ENCODE measurements around the gene TAS2R4.
A peak's percentile ranks its signal among the peaks of the same experiment; 100 is the strongest.
"Not testable (repeated sequence)": the region's sequence is repeated elsewhere in the genome, so short reads cannot be mapped to it uniquely, and the experiment has no call there.

The TAS2R4 gene, protein sequence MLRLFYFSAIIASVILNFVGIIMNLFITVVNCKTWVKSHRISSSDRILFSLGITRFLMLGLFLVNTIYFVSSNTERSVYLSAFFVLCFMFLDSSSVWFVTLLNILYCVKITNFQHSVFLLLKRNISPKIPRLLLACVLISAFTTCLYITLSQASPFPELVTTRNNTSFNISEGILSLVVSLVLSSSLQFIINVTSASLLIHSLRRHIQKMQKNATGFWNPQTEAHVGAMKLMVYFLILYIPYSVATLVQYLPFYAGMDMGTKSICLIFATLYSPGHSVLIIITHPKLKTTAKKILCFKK

GRCh38 chr7:141776374-141776773 lies at the start of gene TAS2R4:
TAS2R4 (plus strand) TSS chr7:141776674; CDS start chr7:141778489, 1,815 bp downstream.
- no peak for DNase-seq

- DNase-seq: no peak
These were observed 47.5 kb upstream of the TAS2R4 start for GRCh38 chr7:141729020-141729419.

DNA sequence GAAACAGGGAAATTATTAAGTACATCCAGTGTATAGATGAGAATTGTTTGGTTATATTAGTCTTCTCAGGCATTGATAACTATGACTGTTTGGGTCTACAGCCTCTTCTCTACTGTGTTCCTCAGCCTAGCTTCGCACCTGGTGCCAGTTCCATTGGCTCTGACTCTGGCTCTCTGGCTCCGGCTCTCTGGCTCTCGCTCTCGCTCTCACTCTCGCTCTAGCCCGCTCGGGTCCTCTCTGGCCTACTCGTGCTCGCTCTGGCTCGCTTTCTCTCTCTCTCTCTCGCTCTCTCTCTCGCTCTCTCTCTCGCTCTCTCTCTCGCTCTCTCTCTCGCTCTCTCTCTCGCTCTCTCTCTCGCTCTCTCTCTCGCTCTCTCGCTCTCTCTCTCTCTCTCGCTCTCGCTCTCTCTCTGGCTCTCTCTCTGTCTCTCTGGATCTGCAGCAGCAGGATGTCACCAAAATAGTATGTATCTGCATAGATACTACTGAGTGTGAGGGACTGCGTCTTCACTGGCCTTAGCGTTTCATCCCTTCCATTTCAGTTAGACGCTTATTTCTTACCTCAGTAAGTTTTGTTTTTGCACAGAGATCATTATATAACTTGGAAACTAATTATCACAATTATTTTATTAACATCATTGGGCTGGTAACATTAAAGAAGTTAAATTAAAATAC lies 44.9 kb upstream of the TAS2R4 start:
- no peak for DNase-seq

GRCh38 chr7:141737118-141737835 lies 39.2 kb upstream of the TAS2R4 start:
- no peak for DNase-seq

- DNase-seq: peak; percentile 88
These were observed 38.5 kb upstream of the TAS2R4 start, which contains the start of gene SSBP1 for GRCh38 chr7:141737836-141738591. SSBP1 (plus strand) TSS chr7:141738358; CDS start chr7:141739167, 809 bp downstream.

GRCh38 chr7:141738592-141739013 lies 37.9 kb upstream of the TAS2R4 start:
- no peak for DNase-seq

GRCh38 chr7:141739250-141739649 lies 37.2 kb upstream of the TAS2R4 start:
- no peak for DNase-seq

GRCh38 chr7:141742229-141742628 lies 34.2 kb upstream of the TAS2R4 start:
- DNase-seq: no peak

DNA sequence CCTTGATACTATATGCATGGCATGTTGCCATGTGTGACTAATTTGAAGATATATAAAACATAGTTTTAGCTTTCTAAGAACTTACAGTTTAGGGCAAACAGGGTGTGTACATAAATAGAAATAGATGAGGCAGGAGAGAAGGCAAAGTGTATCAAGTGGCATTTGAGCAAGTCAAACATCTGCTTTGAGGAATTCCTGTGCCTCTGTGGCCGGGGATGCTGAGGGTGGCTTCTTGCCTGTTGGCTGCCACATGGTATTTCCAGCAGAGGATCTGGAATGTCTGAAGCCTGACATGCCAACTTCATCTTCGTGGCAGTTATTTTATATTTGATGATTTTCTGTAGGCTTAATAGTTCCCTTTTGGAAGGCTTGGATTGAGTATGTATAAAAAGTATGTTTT lies 32.3 kb upstream of the TAS2R4 start:
- DNase-seq: no peak

DNA sequence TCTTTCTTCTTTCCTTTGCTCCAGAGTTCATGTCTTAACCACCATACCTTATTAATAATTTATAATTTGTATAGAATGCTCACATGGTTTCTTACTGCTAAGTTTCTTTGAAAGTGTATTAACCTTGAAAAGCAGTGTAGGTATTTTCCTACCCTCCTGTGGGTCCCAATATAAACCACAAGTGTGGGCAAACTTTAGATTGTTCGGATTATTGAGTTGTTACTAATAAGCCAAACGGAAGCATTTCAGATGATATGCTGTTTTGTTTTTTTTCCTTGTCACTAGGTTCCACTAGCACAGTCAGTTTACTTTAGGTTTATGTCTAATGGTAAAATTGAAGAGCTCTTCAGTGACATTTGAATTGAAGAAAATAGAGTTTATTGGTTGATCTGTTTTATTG lies 28.1 kb upstream of the TAS2R4 start:
- DNase-seq: no peak

GRCh38 chr7:141751904-141752303 lies 24.6 kb upstream of the TAS2R4 start:
- DNase-seq: not testable (repeated sequence)

GRCh38 chr7:141752634-141753033 lies 23.8 kb upstream of the TAS2R4 start:
- no peak for DNase-seq

DNA sequence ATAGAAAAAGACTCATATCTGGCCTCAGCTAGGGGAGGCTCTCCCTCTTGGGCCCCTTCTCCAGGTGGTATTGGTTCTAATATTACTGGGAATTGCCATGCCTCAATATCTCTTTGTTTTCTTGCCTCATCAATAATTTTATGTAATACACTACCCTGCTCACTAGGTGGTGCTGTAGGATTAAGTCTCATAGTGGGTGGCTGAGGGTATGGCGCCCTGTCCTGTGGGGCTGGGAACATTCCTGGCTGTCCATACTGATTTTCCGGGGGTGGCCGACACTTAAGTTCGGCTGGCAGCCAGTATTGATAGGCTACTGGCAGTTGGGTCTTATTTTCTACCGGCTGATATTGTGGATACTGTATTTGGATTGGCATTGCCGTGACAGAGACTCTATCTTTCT lies 21.5 kb upstream of the TAS2R4 start:
- DNase-seq: no peak

GRCh38 chr7:141763797-141764196 lies 12.7 kb upstream of the TAS2R4 start, which contains the start of gene TAS2R3:
TAS2R3 (plus strand) TSS chr7:141764097; CDS start chr7:141764159, 62 bp downstream.
- DNase-seq: no peak

DNA sequence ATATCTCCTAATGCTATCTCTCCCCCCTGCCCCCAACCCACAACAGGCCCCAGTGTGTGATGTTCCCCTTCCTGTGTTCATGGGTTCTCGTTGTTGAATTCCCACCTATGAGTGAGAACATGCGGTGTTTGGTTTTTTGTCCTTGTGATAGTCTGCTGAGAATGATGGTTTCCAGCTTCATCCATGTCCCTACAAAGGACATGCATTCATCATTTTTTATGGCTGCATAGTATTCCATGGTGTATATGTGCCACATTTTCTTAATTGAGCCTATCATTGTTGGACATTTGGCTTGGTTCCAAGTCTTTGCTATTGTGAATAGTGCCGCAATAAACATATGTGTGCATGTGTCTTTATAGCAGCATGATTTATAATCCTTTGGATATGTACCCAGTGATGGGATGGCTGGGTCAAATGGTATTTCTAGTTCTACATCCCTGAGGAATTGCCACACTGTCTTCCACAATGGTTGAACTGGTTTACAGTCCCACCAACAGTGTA lies 6.3 kb upstream of the TAS2R4 start:
- DNase-seq: not testable (repeated sequence)

DNA sequence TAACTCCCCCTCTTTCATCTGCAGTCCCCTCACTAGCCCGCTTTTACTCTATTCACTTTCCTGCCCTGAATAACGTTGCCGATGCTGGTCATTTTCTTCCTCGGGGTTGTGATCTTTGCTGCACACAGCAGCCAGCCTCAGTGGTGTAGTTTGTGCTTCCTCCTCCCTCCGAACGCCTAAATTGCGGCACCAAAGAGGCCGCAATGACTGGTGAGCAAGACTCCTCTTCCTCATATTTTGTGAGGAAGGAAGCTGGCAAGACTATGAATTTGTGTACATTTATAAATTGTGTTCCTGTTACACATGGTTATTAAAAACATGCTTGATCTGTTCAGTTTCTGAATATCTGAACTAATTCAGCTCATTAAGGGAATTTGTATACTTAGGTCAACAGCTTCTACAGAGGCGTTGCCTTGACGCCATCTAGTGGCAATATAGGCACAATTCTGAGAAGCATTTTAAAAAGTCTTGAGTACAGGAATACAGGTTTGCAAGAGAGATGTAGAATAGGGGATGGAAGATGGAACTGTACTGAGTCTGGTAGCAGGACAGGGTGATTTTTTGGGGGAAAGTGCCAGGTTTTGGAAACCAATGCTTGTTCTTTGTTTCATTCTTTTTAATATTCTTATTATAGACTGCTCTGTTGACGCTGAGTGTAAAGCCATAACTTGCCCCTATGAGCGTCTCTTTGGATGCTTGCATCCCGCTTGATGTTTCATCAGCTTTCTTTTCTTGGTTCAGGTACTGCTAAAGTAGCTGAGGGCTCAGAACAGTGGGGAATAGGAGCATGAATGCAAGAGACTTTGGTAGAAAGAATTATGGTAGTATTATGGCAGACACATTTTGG lies 9.5 kb downstream of the TAS2R4 start:
- no peak for DNase-seq

GRCh38 chr7:141788296-141788695 lies 11.8 kb downstream of the TAS2R4 start:
- DNase-seq: no peak

- no peak for DNase-seq
These were observed 13.4 kb downstream of the TAS2R4 start, which contains the start of gene TAS2R5 for GRCh38 chr7:141789917-141790316. TAS2R5 (plus strand) TSS chr7:141790217; CDS start chr7:141790362, 145 bp downstream.

GRCh38 chr7:141792526-141792925 lies 16.1 kb downstream of the TAS2R4 start:
- DNase-seq: no peak

DNA sequence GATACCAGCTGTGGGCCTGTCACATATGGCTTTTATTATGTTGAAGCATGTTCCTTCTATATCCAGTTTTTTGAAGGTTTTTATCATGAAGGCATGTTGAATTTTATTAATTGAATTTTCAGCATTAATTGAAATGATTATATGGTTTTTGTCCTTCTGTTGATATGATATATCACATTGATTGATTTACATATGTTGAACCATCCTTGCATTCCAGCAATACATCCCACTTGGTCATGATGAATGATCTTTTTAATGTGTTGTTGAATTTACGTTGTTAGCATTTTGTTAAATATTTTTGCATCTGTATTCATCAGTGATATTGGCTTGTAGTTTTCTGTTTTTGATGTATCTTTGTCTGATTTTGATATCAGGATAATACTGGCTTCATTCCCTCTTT lies 43.6 kb downstream of the TAS2R4 start:
- no peak for DNase-seq

DNA sequence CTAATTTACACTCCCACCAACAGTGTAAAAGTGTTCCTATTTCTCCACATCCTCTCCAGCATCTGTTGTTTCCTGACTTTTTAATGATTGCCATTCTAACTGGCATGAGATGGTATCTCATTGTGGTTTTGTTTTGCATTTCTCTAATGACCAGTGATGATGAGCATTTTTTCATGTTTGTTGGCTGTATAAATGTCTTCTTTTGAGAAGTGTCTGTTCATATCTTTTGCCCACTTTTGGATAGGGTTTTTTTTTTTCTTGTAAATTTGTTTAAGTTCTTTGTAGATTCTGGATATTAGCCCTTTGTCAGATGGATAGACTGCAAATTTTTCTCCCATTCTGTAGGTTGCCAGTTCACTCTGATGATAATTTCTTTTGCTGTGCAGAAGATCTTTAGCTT lies 46.0 kb downstream of the TAS2R4 start:
- DNase-seq: not testable (repeated sequence)
